ENCODE measurements around the gene POLR3H.

DNA sequence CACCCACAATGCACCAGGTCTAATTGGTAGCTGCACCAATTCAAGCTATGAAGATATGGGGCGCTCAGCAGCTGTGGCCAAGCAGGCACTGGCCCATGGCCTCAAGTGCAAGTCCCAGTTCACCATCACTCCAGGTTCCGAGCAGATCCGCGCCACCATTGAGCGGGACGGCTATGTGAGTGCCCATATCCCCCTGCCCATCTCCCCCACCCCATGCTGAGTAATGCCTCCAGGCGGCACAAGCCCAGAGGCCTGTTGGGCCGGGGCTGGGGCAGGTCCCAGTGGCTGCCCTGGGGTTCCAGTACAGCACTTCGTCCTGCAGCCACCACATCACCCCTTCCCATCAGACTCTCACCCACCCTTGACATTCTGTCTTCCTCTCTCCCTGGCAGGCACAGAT is 21.5 kb downstream of the POLR3H start:
- TF ChIP-seq, protein P1, sequence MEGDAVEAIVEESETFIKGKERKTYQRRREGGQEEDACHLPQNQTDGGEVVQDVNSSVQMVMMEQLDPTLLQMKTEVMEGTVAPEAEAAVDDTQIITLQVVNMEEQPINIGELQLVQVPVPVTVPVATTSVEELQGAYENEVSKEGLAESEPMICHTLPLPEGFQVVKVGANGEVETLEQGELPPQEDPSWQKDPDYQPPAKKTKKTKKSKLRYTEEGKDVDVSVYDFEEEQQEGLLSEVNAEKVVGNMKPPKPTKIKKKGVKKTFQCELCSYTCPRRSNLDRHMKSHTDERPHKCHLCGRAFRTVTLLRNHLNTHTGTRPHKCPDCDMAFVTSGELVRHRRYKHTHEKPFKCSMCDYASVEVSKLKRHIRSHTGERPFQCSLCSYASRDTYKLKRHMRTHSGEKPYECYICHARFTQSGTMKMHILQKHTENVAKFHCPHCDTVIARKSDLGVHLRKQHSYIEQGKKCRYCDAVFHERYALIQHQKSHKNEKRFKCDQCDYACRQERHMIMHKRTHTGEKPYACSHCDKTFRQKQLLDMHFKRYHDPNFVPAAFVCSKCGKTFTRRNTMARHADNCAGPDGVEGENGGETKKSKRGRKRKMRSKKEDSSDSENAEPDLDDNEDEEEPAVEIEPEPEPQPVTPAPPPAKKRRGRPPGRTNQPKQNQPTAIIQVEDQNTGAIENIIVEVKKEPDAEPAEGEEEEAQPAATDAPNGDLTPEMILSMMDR (IDR thresholded peaks at IDR 0.05; ENCODE audit: insufficient read depth, low read length) = no peak
- TF ChIP-seq POLR2AphosphoS5 (IDR thresholded peaks at IDR 0.05; ENCODE audit: low read depth) (0 out of 2 replicates have a peak, but pooled peaks have one; percentile 19), GABPA (IDR thresholded peaks at IDR 0.05; ENCODE audit: low read depth) (no peak), SPI1 (IDR thresholded peaks at IDR 0.05; ENCODE audit: borderline replicate concordance, low read depth) (no peak)
- TF ChIP-seq, protein P2, sequence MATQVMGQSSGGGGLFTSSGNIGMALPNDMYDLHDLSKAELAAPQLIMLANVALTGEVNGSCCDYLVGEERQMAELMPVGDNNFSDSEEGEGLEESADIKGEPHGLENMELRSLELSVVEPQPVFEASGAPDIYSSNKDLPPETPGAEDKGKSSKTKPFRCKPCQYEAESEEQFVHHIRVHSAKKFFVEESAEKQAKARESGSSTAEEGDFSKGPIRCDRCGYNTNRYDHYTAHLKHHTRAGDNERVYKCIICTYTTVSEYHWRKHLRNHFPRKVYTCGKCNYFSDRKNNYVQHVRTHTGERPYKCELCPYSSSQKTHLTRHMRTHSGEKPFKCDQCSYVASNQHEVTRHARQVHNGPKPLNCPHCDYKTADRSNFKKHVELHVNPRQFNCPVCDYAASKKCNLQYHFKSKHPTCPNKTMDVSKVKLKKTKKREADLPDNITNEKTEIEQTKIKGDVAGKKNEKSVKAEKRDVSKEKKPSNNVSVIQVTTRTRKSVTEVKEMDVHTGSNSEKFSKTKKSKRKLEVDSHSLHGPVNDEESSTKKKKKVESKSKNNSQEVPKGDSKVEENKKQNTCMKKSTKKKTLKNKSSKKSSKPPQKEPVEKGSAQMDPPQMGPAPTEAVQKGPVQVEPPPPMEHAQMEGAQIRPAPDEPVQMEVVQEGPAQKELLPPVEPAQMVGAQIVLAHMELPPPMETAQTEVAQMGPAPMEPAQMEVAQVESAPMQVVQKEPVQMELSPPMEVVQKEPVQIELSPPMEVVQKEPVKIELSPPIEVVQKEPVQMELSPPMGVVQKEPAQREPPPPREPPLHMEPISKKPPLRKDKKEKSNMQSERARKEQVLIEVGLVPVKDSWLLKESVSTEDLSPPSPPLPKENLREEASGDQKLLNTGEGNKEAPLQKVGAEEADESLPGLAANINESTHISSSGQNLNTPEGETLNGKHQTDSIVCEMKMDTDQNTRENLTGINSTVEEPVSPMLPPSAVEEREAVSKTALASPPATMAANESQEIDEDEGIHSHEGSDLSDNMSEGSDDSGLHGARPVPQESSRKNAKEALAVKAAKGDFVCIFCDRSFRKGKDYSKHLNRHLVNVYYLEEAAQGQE (IDR thresholded peaks at IDR 0.05; ENCODE audit: insufficient replicate concordance, low read depth) = no peak
